DMS53 treated with DMSO at 0.1 percent for 48 hours (cell line): ENCODE measurements around the gene FOXN3.

Experiments
- DNase-seq: peaks from one replicate; lab custom pipeline; 2025; ENCODE audit not compliant: unreplicated experiment; lab: John Stamatoyannopoulos, UW

The FOXN3 gene

GRCh38 chr14:89409961-89410360, 7.1 kb downstream of the FOXN3 start:
- DNase-seq = no peak

GRCh38 chr14:89408907-89409700, 7.9 kb downstream of the FOXN3 start:
- no peak for DNase-seq

- no peak for DNase-seq
Measured at GRCh38 chr14:89407856-89408255, 9.2 kb downstream of the FOXN3 start.

- DNase-seq = no peak
Measured at GRCh38 chr14:89406941-89407340, 10.1 kb downstream of the FOXN3 start.

GRCh38 chr14:89406361-89406760, 10.7 kb downstream of the FOXN3 start:
- no peak for DNase-seq

GRCh38 chr14:89405712-89406111, 11.3 kb downstream of the FOXN3 start:
- DNase-seq = no peak

- DNase-seq = no peak
Measured at GRCh38 chr14:89402363-89402762, 14.7 kb downstream of the FOXN3 start.

GRCh38 chr14:89401761-89402160, 15.3 kb downstream of the FOXN3 start:
- DNase-seq = no peak

- DNase-seq = no peak
Measured at GRCh38 chr14:89401241-89401640, 15.8 kb downstream of the FOXN3 start.

GRCh38 chr14:89400529-89400928, 16.5 kb downstream of the FOXN3 start:
- no peak for DNase-seq

- no peak for DNase-seq
Measured at GRCh38 chr14:89399594-89400068, 17.4 kb downstream of the FOXN3 start.

- no peak for DNase-seq
Measured at GRCh38 chr14:89399157-89399556, 17.9 kb downstream of the FOXN3 start.

GRCh38 chr14:89397569-89398230, 19.3 kb downstream of the FOXN3 start:
- no peak for DNase-seq

- DNase-seq = no peak
Measured at GRCh38 chr14:89394972-89395371, 22.1 kb downstream of the FOXN3 start.

GRCh38 chr14:89393222-89393745, 23.7 kb downstream of the FOXN3 start:
- no peak for DNase-seq

- no peak for DNase-seq
Measured at GRCh38 chr14:89392181-89392580, 24.9 kb downstream of the FOXN3 start.

- no peak for DNase-seq
Measured at GRCh38 chr14:89391556-89391955, 25.5 kb downstream of the FOXN3 start.

- DNase-seq = no peak
Measured at GRCh38 chr14:89391123-89391522, 25.9 kb downstream of the FOXN3 start.

GRCh38 chr14:89388853-89389252, 28.2 kb downstream of the FOXN3 start:
- DNase-seq = no peak

- no peak for DNase-seq
Measured at GRCh38 chr14:89387922-89388685, 28.9 kb downstream of the FOXN3 start.

- DNase-seq = no peak
Measured at GRCh38 chr14:89386212-89386886, 30.7 kb downstream of the FOXN3 start.
